HG02763 (cell line): Measurements from ENCODE around the gene BROX.
A peak's percentile ranks its signal among the peaks of the same experiment; 100 is the strongest.
"Not testable (repeated sequence)": the region's sequence is repeated elsewhere in the genome, so short reads cannot be mapped to it uniquely, and the experiment has no call there.

ENCODE experiments used
- ATAC-seq: cut with Tn5 transposase; IDR thresholded peaks from one replicate; pipeline ENCODE4 v1.9.1; 2021; ENCODE audit warnings: mild to moderate bottlenecking, moderate library complexity; ENCODE audit not compliant: unreplicated experiment

Gene BROX

GRCh38 chr1:222730866-222731265 is 18.5 kb downstream of the BROX start:
- no peak for ATAC-seq

- ATAC-seq, result peak; percentile 98
Observed at GRCh38 chr1:222732216-222733159, 20.1 kb downstream of the BROX start.

GRCh38 chr1:222734740-222735139 is 22.4 kb downstream of the BROX start:
- no peak for ATAC-seq

GRCh38 chr1:222736470-222736869 is 24.1 kb downstream of the BROX start:
- ATAC-seq, result no peak

- no peak for ATAC-seq
Observed at GRCh38 chr1:222736972-222737371, 24.6 kb downstream of the BROX start, which contains the start of gene FAM177B. Gene FAM177B (plus strand): TSS chr1:222737202. CDS start chr1:222746546, 9,344 bp downstream.

GRCh38 chr1:222739465-222739864 is 27.1 kb downstream of the BROX start:
- ATAC-seq, result no peak

GRCh38 chr1:222739929-222740328 is 27.6 kb downstream of the BROX start:
- ATAC-seq, result no peak

- not testable (repeated sequence) for ATAC-seq
Observed at GRCh38 chr1:222741630-222742457, 29.5 kb downstream of the BROX start.

GRCh38 chr1:222749927-222750326 is 37.6 kb downstream of the BROX start:
- ATAC-seq, result no peak

- peak; percentile 66 for ATAC-seq
Observed at GRCh38 chr1:222750651-222751050, 38.3 kb downstream of the BROX start.

- ATAC-seq, result no peak
Observed at GRCh38 chr1:222751255-222751654, 38.9 kb downstream of the BROX start.

- ATAC-seq, result no peak
Observed at GRCh38 chr1:222754366-222755139, 42.2 kb downstream of the BROX start.

GRCh38 chr1:222757646-222758268 is 45.4 kb downstream of the BROX start:
- ATAC-seq, result no peak

- ATAC-seq, result no peak
Observed at GRCh38 chr1:222759451-222760035, 47.2 kb downstream of the BROX start.

- no peak for ATAC-seq
Observed at GRCh38 chr1:222761083-222761482, 48.7 kb downstream of the BROX start.

GRCh38 chr1:222762178-222762577 is 49.8 kb downstream of the BROX start:
- not testable (repeated sequence) for ATAC-seq

GRCh38 chr1:222767152-222767571 is 54.8 kb downstream of the BROX start:
- no peak for ATAC-seq

- ATAC-seq, result no peak
Observed at GRCh38 chr1:222768592-222768991, 56.2 kb downstream of the BROX start.

- no peak for ATAC-seq
Observed at GRCh38 chr1:222769181-222769580, 56.8 kb downstream of the BROX start.
